HG02678 (cell line): ENCODE measurements around the gene GIMAP2.

Source experiments
- ATAC-seq: cut with Tn5 transposase; IDR thresholded peaks from one replicate; pipeline ENCODE4 v1.9.1; 2021; ENCODE audit warnings: mild to moderate bottlenecking, moderate library complexity; ENCODE audit not compliant: unreplicated experiment

Gene GIMAP2

DNA sequence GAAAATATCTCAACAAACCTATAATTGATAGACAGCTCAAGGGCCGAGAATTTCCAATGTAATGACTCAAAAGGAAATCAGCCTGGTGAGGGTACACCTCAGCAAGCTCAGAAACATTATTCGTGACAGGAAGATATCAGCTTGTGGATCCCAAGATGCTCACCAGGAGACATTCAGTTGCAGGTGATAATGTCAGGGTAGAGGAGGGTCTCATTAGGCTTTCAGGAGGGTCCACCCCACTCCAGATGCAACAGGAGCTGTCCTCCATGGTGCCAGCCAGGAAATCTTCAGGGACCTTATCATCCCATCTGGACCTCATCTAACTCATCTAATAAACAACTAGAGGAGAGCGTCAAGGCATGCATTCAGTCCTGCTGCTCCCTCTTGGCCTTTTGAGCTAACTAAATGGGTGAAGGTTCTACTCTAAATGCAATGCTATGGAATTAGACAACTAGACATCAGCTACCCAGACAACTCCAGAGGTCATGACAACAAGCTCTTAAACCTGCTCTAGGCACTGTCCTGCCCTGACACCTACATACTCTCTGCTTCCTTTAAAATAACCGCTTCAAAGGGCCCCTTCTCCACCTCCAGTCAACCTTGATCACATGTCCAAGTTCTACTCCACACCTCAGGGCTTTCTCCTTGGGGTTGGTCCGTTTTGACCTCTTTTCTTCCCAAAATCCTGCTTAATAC, 47.4 kb downstream of the GIMAP2 start:
- no peak for ATAC-seq

DNA sequence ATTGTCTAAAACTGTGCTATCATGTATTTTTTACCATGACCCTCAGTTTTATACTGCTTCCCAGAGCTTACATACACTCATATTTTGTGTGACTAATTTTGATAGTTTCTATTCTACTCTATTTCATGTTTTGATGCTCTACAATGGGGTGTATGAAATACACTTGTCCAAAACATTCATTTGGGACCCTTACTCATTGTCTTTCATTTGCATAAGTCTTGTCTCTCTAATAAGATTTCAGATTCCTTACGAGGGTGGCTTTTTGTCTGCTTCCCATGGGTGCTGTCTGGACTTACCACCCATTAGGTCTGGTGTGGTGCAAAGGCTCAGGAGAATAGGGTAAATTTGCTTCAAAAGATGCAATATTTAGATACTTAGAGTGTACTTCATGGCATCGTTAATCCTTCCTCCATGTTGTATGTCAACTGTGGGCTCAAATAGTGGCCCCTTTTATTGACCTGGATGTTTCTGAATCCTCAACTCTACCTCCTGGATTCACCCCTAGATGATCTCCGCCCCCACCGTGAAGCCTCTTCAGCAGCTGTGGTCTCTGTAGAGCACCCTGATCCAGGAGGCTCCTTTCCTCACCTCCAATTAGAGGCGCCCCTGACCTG, 48.1 kb downstream of the GIMAP2 start:
- no peak for ATAC-seq

DNA sequence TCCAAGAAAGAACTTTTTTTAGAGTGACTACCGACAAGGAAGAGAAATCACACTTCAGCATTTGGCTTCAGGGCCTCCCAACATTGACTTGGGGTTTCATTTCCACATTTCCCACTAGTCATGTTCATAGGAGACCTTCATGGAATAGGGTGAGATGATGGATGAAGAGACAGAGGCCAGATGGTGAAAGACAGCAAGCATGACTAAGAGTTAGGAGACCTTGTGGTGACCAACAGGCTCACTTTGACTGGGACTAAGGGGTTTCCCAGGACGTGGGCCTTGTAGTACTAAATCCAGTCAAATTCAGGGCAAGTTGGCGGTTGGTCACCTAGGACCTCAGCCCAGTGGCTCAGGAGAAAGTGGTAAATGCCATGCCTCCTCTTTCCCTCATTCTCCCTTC, 48.7 kb downstream of the GIMAP2 start:
- ATAC-seq = no peak

DNA sequence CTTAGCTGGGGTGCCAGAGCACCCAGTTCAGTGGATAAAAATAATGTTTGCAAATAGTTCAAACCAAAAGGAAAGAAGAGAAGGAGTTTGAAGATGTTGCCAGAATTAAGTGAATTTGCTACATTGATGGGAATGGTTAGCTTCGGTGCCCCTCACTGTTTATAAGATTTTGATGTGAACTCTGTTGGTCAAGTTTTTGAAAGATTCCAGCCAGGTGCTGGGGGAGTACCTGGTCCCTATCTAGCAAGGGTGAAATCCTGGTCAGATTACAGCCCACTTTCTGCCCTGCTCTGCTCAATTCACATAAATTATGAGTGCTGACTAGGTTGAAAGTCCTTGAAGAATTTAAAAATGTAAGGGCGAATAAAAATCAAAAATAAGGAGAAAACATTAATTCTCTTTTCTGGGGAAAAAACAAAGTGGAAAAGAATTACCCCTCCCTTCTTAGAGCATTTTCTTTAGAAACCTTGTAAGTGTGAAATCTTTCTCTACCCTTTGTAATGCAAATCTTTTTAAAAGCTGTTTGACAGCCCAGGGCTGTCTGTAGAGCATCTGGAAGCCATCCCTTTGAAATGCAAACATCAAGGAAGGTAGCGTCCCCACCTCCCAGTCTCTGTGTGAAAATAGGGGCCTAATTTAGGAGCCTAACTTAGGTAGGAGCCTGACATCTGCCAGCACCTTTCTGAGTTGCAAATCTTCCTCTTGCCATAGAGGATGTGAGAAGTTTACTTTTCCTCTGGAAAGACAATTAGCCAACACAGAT, 50.3 kb downstream of the GIMAP2 start:
- ATAC-seq = no peak

DNA sequence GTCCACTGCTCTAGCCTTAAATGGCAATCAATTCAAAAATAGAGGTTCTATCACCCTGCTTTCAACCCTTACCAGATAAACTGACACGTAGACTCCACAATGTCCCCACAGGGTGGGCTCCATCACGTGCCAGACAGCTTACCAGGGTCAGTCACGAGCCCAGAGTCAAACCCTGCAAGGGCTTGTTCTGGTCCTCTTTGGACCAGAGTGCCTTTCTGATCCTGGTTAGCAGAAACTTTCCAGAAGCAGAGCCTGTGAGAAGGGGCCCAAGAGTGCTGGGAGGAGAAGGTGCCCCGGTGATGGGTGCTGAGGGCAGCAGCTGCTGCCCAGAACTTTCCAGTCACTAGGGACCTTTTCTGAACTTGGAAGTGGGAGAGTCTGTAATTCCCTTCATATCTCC, 51.4 kb downstream of the GIMAP2 start:
- ATAC-seq = no peak

DNA sequence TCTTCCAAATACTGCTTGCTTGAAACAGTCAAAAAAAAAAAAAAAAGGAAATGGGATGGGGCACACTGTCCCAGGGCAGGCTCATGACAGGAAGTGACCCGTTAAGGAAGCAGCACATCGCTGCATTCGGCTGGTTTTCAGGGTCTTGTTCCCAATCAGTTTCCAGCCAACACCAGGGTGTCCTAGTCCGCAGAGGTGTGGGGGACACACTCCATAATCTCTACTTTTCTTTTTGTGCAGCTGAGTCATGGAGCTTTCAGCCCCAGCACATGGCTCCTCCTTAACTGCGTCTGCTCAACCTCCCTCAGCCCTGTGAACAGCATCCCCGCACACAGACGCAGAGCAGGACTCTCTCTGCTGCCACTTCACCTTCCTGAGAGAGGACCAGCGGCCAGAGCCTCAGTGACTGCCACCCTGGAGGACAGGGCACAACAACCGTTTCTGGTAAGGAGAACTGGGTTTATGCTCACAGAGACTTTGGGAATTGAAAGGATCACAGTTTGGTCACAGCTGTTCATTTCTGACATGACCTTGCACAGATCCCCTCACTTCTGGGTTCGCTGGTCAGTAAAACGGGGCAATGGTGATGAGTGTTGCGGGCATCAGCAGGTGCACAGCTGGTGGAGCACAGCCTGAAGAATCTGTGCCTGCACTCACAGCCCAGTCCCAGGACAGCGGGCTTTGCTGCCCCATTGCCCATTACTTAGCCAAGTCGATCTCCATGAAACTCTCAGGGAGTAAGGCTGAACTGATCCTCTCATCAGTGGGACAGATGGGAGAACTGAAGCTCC, 52.0 kb downstream of the GIMAP2 start, which contains the start of gene GIMAP5:
TSS of gene GIMAP5 (plus strand) at position 154 of the 791 bp plus-strand sequence. CDS start 3,467 bp downstream, outside the sequence.
- ATAC-seq = peak; percentile 67

DNA sequence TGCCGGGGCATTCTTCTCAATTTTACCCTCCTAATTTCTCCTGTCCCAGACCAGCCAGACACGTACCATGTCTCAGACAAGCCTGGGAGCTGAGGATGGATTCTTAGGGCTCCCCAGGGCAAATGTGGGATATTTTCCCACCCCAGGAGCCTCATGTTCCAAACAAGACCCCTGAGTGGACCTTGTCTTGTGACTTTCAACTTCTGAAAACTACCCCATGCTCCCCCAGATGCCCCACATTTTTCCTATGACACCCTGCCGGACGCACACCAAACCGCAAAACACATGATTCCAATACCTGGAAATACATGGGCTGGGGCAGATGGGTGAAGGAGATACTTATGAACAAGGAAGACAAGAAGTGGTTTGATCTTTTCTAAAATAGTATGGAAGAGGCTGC, 52.6 kb downstream of the GIMAP2 start:
- ATAC-seq = no peak

DNA sequence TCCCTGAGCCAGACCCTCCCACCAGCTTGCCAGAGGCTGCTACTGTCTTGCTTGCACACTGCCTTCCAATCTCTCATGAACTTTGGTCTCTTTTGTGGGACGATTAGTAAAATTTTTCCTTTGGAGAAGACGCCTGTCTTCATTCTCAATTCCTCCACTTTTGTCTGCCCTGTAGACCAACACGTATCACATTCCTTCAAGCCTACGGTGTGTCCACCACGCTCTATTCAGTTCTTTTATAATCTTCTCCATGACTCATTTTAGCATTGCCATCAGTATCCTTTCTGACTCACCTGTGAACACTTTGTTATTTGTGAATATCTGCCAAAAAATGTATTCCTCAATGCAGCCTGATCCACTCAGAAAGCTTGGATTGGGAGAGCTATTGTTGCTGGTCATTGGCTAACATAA, 53.1 kb downstream of the GIMAP2 start:
- no peak for ATAC-seq

DNA sequence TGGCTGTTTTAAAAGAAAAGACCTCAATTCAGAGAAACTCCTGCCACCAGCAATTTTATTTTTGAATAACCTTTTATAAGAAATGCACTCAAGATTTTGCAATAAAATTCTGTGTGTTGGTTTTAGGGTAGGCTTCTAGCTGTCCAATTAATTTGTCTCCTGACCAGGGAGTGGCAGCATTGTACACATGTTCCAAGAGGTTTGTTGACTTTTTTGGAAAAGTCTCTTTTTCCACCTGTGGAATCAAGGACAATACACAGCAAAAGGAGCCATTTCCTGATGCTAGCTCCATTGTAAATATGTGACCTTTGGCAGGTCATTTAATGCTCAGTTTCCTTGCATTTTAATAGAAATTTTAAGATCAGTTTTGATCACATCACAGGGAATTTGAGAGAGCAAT, 53.5 kb downstream of the GIMAP2 start:
- no peak for ATAC-seq

DNA sequence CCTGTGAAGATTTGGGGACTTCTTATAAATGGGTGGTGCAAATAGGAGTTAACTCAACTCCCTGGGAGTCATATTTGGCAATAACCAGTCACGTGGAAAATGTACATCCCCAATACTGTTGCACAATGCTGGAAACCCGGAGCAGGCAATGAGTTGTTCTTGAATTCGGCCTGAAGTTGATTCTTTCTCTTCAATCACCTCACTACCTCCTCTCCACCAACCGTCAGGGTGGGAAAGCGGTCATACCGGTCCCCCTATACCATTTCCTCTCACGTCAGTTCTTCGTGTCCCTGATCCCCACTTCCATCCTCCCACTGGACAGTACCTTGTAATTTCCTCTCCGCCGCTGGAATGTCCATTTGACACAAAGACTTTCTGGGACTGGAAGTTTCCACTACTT, 54.5 kb downstream of the GIMAP2 start:
- ATAC-seq = no peak

DNA sequence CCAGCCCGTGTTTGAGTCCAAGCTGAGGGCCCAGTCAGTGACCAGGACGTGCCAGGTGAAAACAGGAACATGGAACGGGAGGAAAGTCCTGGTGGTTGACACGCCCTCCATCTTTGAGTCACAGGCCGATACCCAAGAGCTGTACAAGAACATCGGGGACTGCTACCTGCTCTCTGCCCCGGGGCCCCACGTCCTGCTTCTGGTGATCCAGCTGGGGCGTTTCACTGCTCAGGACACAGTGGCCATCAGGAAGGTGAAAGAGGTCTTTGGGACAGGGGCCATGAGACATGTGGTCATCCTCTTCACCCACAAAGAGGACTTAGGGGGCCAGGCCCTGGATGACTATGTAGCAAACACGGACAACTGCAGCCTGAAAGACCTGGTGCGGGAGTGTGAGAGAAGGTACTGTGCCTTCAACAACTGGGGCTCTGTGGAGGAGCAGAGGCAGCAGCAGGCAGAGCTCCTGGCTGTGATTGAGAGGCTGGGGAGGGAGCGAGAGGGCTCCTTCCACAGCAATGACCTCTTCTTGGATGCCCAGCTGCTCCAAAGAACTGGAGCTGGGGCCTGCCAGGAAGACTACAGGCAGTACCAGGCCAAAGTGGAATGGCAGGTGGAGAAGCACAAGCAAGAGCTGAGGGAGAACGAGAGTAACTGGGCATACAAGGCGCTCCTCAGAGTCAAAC, 56.9 kb downstream of the GIMAP2 start:
- no peak for ATAC-seq
